SK-N-SH treated with all-trans-retinoic acid at 6 μM for 48 hours (cell line): ENCODE measurements around the gene FAM13A.

Experiments
- ARNTL ChIP-seq: fragments of 450-650 bp; formaldehyde crosslinking; IDR thresholded peaks from 2 replicates; pipeline ENCODE4 v1.5.0; 2020; ENCODE audit warnings: low read depth, mild to moderate bottlenecking, moderate library complexity, borderline replicate concordance
- ESRRG ChIP-seq: fragments of 250-450 bp; sonication (Bioruptor Pico); IDR thresholded peaks from 2 replicates; pipeline ENCODE4 v1.6.1; 2021; ENCODE audit warnings: mild to moderate bottlenecking
- SNAI2 ChIP-seq: fragments of 250-450 bp; sonication (Bioruptor Pico); IDR thresholded peaks from 2 replicates; pipeline ENCODE4 v1.5.0; 2020; ENCODE audit warnings: mild to moderate bottlenecking, moderate library complexity
- TOX ChIP-seq: fragments of 250-450 bp; sonication (Bioruptor Pico); IDR thresholded peaks from 2 replicates; pipeline ENCODE4 v1.8.0; 2021; ENCODE audit warnings: mild to moderate bottlenecking, moderate library complexity, borderline replicate concordance
- ZC3H10 ChIP-seq: fragments of 250-450 bp; sonication (Bioruptor Pico); IDR thresholded peaks from 2 replicates; pipeline ENCODE4 v1.5.1; 2021; ENCODE audit warnings: mild to moderate bottlenecking, moderate library complexity
- ZNF565 ChIP-seq: fragments of 450-650 bp; formaldehyde crosslinking; conservative IDR thresholded peaks from 2 replicates; pipeline ENCODE4 v1.5.0; 2020; ENCODE audit warnings: low read depth, mild to moderate bottlenecking, moderate library complexity
- TF ChIP-seq, protein P1 (sequence below): fragments of 250-450 bp; sonication (Bioruptor Pico); IDR thresholded peaks from 2 replicates; pipeline ENCODE4 v1.5.1; 2021; ENCODE audit warnings: mild to moderate bottlenecking, moderate library complexity
- TF ChIP-seq, protein P2 (sequence below): fragments of 250-450 bp; sonication (Bioruptor Pico); IDR thresholded peaks from 2 replicates; pipeline ENCODE4 v1.8.0; 2020; ENCODE audit warnings: mild to moderate bottlenecking, moderate library complexity, borderline replicate concordance
- TF ChIP-seq, protein P3 (sequence below): fragments of 250-450 bp; sonication (Bioruptor Pico); IDR thresholded peaks from 2 replicates; pipeline ENCODE4 v1.5.1; 2020; ENCODE audit warnings: low read depth, mild to moderate bottlenecking, moderate library complexity

DNA sequence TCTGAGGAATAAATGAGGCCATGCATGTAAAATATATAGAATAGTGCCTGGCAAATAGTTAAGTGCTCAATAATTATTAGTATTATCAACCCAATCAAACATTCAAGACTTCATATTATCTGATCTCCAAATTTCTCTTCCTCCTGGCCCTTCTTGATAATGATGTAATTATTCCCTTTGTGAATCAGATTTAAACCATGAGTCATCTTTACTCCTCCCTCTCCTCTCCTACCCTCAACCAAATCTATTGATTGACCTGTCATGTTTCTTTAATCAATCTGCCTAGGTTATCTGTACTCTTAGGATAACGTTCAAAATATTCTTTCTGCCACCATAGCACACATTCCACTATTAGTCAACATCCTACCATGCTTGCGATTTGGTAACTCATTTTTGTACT lies 229.5 kb downstream of the FAM13A start:
- TF ChIP-seq TOX (CRISPR knock-in tag), result no peak
- TF ChIP-seq, protein P1, sequence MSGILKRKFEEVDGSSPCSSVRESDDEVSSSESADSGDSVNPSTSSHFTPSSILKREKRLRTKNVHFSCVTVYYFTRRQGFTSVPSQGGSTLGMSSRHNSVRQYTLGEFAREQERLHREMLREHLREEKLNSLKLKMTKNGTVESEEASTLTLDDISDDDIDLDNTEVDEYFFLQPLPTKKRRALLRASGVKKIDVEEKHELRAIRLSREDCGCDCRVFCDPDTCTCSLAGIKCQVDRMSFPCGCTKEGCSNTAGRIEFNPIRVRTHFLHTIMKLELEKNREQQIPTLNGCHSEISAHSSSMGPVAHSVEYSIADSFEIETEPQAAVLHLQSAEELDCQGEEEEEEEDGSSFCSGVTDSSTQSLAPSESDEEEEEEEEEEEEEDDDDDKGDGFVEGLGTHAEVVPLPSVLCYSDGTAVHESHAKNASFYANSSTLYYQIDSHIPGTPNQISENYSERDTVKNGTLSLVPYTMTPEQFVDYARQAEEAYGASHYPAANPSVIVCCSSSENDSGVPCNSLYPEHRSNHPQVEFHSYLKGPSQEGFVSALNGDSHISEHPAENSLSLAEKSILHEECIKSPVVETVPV (CRISPR knock-in tag), result no peak
- TF ChIP-seq ARNTL (CRISPR knock-in tag), result no peak
- TF ChIP-seq, protein P2, sequence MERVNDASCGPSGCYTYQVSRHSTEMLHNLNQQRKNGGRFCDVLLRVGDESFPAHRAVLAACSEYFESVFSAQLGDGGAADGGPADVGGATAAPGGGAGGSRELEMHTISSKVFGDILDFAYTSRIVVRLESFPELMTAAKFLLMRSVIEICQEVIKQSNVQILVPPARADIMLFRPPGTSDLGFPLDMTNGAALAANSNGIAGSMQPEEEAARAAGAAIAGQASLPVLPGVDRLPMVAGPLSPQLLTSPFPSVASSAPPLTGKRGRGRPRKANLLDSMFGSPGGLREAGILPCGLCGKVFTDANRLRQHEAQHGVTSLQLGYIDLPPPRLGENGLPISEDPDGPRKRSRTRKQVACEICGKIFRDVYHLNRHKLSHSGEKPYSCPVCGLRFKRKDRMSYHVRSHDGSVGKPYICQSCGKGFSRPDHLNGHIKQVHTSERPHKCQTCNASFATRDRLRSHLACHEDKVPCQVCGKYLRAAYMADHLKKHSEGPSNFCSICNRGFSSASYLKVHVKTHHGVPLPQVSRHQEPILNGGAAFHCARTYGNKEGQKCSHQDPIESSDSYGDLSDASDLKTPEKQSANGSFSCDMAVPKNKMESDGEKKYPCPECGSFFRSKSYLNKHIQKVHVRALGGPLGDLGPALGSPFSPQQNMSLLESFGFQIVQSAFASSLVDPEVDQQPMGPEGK, result no peak
- TF ChIP-seq SNAI2 (CRISPR knock-in tag), result no peak
- TF ChIP-seq, protein P3, sequence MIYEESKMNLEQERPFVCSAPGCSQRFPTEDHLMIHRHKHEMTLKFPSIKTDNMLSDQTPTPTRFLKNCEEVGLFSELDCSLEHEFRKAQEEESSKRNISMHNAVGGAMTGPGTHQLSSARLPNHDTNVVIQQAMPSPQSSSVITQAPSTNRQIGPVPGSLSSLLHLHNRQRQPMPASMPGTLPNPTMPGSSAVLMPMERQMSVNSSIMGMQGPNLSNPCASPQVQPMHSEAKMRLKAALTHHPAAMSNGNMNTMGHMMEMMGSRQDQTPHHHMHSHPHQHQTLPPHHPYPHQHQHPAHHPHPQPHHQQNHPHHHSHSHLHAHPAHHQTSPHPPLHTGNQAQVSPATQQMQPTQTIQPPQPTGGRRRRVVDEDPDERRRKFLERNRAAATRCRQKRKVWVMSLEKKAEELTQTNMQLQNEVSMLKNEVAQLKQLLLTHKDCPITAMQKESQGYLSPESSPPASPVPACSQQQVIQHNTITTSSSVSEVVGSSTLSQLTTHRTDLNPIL (CRISPR knock-in tag), result no peak
- TF ChIP-seq ZNF565 (CRISPR knock-in tag), result no peak
- no peak for TF ChIP-seq ZC3H10 (CRISPR knock-in tag)
- no peak for TF ChIP-seq ESRRG (CRISPR knock-in tag)
